ENCODE measurements around the gene GOLGA6L7. TPM values are rescaled to one million over a fixed set of nuclear protein-coding genes. Genes with fewer than 3 reads are reported as not detected.
"Not testable (repeated sequence)": the region's sequence is repeated elsewhere in the genome, so short reads cannot be mapped to it uniquely, and the experiment has no call there.

The GOLGA6L7 gene
- total RNA-seq, 1 donor from 2014 or later: not detected

DNA sequence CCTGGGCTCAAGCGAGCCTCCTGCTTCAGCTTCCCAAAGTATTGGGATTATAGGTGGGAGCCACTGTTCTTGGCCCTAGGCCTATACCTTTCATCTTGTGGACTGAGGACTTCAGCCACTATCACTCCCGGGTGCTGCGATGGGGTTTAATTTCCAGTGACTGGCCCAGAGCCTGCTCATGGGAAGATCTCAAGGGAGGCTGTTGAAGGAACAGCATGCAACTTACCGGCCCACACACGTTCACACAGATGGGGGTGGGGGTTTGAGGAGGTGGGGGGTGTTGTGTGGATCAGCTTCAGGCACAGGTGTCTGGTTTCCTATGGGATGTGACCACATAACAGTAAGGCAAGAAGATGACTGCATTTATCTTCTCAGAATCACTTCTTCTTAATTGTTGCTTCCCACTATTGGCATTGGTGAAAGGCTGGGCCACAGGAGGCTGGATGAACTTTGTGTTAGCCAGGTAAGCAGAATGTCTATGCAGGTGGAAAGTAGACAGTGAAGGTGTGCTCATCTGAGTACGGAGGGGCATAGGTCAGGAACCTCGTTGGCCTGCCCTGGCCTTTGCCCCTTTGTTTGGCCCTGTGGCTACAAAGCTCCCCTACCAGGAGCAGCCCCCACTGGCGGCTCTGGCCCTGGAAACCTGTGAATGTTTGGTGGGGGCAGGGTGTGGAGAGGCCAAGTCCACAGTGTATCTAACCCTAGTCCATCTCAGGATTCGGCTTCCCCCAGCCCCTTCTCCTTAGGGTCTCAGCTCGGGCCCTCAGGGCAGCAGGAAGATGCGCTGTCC is 35.9 kb upstream of the GOLGA6L7 start:
- DNase-seq (ENCODE audit: low read depth in 2 of 2): no peak

DNA sequence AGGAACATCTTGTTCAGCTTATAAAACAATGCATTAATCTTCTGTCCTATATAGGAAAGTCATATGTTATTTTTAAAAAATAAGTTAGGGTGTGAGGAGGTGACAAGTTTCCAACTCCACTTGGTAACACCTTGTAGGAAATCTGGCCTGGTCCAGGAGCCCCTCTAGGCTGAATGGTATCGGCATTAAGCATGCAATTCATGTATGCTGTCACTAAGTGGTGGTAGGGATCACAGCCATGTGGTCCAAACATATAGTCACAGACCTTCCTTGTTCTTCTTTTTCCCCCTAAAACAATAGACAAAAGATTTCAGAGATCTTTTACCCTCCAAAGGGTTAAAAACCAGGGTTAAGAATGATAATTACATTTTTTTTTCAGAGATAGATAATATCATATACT is 33.2 kb upstream of the GOLGA6L7 start:
- DNase-seq (ENCODE audit: low read depth in 2 of 2): no peak

DNA sequence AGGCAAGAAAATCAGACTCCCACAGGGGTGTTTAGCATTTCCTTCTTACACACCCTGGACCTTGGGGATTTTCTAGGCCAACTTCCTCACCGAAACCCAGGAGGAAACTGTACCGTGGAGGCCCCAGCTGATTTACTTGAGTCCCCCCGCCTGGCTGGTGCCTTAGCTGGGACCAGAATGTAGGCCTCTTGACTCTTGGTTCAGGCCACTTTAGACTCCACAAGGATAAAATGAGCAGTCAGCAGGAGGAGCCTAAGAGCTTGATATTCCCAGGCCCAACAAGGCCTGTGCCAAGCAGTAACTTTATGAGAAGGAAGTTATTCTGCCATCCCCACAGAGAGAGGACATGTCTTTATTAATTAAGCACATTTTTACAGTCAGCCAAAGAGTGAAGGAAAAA is 32.7 kb upstream of the GOLGA6L7 start:
- no peak for DNase-seq (ENCODE audit: low read depth in 2 of 2)

DNA sequence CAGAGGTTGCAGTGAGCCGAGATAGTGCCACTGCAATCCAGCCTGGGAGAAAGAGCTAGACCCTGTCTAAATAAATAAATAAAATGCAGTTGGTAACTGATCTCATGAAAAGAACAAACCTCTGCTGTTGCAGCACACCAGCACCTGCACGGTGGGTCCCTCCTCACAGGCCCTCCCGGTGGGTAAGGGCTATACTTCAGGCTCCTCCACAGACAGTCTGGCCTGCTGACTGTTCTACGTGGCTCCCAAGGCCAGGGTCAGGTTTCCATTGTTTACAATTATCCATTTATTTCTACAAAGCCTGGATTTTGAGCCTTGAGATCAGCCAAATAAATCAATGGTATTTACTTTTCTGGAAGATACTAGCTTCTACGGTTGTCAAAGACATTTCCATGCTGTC is 32.2 kb upstream of the GOLGA6L7 start:
- DNase-seq (ENCODE audit: low read depth in 2 of 2): no peak

DNA sequence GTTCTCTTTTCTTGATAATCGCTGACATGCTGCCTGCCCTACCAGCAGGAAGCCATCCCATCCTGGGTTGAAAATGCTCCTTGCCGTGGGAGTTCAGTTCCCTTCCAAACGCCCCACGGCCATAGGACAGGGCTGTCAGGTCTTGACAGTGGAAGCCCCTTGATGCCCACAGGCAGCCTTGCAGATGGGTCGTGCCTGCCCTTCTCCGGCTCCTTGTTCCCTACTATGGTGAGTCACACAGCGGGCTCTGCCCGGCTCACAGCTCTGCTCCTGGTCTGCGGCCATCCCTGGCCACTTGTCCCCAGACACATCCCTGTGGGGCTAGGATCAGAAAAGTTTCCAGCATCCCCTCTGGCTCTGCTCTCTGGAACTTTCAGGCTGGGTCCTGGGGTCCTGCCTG is 31.1 kb upstream of the GOLGA6L7 start:
- no peak for DNase-seq (ENCODE audit: low read depth in 2 of 2)

DNA sequence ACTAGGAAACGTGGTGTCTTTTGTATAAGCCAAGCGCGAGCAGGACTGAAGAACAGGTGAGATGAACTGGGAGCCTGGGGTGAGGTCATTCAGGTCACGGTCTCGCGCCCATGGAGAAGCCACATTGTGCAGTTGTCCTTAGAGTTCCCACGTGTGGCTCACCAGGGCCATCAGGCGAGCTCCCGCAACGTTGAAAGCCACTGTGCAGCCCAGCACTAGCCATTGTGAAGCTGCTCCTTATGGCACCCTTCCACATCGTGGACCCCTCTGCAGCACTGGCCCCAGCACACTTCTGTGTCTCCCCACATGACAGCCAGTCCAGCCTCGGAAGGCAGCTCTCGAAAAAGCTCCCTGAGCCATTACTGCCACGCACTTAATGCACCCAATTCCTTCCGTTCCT is 29.8 kb upstream of the GOLGA6L7 start:
- no peak for DNase-seq (ENCODE audit: low read depth in 2 of 2)

DNA sequence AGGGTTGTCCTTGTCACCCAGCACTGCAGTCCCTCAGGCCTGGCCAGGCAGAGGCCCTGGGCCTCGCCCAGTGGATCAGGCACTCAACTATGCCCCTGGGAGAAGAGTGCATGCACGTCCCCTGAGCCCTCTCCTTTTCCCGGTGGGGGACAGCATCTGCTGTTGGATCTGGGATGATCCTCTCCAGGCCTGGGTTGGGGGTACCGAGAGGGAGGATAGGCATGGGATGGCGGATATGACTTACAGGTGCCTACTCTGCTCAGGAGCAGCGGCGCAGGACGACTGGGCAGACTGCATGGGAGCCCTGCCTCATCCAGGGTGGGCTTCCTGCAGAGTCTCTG is 28.4 kb upstream of the GOLGA6L7 start:
- no peak for DNase-seq (ENCODE audit: low read depth in 2 of 2)

DNA sequence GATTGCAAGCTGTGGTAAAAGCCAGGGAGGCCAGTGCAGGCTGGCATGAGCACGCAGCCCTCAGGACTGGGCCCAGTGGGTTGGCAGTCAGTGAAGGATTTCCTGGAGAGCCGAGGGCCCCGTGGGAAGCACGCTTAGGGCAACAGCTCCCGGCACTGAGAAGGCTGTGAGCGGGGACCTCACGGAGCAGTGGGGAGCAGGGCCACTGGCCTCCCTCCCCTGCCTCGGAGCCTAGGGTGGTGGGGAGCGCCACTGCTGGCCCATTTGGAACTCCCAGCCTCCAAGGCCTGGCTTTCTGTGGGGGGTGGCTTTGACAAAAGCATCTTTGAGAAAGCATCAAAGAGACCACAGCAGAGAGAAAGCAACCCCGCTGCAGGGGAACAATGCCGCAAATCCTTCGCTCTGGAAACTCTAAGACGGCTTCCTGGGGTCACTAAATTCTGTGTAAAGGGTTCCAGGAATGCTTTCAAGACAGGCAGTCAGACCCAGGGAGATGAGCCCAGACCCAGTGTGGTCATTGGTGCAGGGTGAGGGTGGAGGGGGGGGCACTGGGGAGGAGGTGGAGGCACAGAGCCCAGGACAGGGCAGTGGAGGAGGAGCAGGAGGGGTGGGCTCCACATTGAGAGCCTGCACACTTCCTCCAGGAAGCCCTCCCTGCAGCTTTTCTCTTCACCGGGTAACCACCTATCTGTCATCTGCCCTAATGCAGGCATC is 27.8 kb upstream of the GOLGA6L7 start:
- no peak for DNase-seq (ENCODE audit: low read depth in 2 of 2)

DNA sequence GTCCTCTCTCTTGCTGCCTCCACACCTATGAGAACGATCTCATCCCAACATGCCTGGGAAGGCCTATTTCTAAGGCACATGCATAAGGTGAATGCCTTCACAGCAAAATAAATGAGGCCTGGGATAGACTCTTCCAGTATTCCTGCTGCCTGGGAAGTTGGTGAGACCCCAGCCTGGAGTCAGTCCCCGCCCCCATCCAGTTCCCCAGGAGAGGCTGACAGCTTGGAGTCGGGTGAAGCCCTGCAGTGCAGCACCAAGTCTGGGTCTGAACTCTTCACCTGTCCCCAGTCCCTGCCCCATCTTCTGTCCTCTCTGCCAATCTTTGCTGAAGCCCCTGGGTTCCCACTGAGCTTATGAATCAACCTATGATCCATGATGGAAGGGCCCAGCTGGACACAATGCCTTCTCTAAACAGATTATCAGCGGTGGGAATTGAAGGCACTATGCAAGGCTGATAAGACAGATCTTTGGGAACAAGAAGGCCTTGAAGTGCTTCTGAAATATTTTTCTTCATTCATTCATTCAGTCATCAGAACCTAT is 27.1 kb upstream of the GOLGA6L7 start:
- no peak for DNase-seq (ENCODE audit: low read depth in 2 of 2)

DNA sequence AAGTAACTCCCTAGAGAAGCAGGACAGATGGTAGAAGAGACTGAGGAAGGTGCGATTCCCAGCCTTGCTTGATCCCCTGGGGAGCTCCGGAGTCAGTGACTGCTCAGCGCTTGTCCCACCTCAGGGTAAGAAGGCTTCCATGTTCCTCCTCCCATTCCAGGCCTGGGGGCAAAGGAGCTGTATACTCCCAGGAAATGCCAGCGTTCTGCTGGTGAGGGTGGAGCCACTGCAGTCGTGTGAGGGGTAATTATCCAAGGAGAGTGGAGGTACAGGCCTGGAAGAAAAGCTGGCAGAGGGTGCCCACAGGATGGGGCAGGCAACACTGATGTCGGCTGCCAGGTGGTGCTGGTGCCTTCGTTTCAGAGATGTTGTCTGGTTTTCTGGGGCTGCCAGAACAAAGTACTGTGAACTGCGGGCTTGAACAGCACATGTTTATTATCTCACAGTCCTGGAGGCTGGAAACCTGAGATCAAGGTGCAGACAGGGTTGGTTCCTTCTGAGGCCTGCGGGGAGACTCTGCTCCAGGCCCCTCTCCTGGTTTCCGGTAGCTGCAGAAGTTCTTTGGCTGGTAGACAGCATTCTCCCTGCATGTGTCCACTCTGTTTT is 25.2 kb upstream of the GOLGA6L7 start:
- no peak for DNase-seq (ENCODE audit: low read depth in 2 of 2)

DNA sequence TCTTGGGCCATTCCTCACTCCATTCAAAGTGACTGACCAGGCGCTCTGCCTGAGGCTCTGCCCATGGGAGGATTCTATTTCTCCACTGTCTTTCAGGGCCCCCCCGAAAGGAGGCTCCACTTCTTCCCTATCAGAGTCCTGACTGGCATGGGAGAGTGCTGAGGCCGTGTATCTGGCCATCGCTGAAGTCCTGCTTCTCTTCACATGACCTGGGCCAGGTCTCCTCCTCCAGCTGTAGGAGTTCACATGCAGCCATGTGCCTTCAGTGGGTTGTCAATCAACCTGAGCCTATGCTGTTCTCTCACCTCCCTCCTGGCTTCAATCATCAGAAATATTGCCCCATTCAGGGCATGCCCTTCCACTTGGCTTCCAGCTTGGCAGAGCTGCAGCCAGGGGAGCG is 24.6 kb upstream of the GOLGA6L7 start:
- DNase-seq (ENCODE audit: low read depth in 2 of 2): no peak

DNA sequence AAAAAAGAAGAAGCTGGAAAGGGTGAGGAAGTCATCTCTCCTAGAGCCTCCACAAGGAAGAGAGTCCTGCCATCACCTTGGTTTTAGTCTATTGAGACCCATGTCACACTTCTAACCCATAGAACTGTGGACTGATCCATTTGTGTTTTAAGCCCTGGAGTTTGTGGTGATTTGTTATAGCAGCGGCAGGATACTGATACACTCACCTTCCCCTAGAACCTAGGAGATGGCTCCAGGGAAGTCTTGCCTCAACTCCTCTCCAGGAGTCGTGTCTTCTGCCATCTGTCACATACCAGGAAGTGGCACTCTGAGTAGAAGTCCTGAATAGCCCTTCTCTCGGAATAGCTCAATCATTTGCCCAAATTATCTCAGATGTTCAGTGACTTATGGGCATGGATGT is 22.7 kb upstream of the GOLGA6L7 start:
- no peak for DNase-seq (ENCODE audit: low read depth in 2 of 2)

DNA sequence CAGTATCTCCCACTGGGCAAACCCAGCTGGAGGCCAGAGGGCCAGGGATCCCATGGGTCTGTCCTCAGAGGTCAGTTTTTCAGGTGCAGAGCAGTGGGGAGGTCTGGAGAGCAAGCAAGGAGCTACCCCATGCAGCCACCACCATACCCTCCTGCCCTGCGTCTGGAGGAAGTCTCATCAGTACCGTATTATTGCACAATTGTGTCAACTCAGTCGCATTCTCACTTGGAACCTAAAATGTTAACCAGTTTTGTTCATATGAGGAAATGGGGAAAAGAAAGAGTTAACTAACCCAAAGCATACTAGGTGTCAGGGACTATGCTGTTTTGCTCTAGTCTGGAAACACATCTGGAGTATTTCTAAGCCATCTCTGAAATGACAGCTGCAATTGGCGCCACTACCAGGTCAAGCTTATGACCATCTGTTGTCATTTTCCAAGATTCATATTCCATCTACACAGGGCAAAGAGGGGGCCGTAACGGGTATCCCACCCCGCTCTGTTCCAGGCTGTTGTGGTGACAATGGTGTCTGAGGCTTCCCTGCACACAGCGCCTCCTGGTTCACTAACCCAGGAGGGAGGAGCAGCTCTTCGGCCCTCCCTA is 20.4 kb upstream of the GOLGA6L7 start:
- no peak for DNase-seq (ENCODE audit: low read depth in 2 of 2)

DNA sequence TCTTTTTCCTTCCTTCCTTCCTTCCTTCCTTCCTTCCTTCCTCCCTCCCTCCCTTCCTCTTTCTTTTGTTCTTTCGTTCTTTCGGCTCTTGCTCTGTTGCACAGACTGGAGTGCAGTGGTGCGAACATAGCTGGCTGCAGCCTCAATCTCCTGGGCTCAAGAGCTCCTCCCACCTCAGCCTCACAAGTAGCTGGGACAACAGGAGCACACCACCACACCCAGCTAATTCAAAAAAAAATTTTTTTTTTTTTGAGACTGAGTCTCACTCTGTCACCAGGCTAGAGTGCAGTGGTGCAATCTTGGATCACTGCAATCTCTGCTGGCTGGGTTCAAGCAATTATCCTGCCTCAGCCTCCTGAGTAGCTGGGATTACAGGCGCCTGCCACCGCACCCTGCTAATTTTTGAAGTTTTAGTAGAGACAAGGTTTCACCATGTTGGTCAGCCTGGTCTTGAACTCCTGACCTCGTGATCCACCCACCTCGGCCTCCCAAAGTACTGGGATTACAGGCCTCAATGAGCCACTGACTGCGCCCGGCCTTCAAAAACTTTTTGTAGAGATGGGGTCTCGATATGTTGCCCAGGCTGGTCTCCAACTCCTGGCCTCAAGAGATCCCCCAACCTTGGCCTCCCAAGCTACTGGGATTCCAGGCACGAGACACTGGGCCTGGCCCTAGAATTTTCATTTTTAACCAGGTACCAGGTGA is 13.3 kb upstream of the GOLGA6L7 start:
- not testable (repeated sequence) for DNase-seq (ENCODE audit: low read depth in 2 of 2)

DNA sequence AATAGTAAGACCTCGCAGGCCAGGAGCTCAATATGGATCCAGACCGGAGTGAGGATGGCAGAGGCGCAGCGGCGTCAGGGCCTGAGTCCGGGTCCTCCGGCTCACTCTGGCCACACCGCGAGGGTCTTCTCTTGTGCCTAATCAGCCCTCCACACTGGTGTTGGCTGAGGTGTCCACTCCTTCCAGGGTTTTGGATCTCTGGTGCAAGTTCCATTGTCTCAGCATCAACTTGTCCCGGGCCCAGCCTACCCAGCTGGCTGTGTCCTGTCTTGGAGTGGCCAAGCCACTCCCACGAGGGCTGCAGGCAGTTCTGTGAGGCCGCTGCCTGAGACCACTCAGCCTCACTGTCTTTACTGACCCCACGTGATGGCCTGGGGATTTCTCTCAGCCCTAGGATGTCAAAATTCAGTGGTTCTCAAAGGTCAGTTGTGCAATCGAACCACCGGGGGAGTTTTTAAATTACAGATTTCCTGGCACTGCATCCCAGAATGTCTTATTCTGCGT is 12.6 kb upstream of the GOLGA6L7 start:
- no peak for DNase-seq (ENCODE audit: low read depth in 2 of 2)

DNA sequence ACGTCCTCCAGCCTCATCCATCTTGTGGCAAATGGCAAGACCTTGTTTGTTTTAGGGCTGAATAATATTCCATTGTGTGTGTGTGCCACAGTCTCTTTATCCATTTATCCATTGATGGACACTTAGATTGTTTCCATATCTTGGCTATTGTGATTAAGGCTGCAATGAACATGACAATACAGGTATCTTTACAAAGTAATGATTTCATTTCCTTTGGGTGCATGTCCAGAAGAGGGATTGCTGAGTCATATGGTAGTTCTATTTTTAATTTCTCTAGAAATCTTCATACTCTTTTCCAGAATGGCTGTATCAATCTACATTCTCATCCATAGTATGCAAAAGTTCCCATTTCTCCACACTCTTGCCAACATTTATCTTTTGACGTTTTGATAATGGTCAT is 6.1 kb upstream of the GOLGA6L7 start:
- DNase-seq (ENCODE audit: low read depth in 2 of 2): not testable (repeated sequence)

DNA sequence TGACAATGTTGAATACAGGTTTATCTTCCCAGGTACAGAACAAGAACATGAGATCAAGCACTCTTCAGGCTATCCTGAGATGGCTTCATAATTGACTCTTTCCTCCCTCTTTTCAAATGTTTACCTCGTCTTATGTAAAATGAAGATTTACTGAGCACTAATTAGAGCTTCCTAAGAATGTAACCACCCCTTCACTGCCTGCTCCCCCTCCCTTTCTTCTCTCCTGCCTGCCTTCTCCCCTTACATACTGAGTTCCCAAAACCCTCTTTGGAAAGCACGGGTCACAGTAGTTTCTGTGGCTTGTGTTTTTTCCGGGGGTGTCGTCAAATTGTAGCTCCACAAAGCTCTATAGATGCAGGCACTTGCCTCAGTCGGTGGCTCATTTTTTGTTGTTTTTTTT is 5.2 kb upstream of the GOLGA6L7 start:
- not testable (repeated sequence) for DNase-seq (ENCODE audit: low read depth in 2 of 2)

DNA sequence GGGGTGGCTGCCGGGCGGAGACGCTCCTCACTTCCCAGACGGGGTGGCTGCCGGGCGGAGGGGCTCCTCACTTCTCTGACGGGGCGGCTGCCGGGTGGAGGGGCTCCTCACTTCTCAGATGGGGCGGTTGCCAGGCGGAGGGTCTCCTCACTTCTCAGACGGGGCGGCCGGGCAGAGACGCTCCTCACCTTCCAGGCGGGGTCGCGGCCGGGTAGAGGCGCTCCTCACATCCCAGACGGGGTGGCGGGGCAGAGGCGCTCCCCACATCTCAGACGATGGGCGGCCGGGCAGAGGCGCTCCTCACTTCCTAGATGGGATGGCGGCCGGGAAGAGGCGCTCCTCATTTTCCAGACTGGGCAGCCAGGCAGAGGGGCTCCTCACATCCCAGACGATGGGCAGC is 1.3 kb upstream of the GOLGA6L7 start:
- DNase-seq (ENCODE audit: low read depth in 2 of 2): not testable (repeated sequence)

DNA sequence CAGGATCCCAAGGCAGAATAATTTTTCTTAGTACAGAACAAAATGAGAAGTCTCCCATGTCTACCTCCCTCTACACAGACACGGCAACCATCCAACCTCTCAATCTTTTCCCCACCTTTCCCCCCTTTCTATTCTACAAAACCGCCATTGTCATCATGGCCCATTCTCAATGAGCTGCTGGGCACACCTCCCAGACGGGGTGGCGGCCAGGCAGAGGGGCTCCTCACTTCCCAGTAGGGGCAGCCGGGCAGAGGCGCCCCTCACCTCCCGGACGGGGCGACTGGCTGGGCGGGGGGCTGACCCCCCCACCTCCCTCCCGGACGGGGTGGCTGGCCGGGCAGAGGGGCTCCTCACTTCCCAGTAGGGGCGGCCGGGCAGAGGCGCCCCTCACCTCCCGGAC is 827 bp upstream of the GOLGA6L7 start:
- not testable (repeated sequence) for DNase-seq (ENCODE audit: low read depth in 2 of 2)

DNA sequence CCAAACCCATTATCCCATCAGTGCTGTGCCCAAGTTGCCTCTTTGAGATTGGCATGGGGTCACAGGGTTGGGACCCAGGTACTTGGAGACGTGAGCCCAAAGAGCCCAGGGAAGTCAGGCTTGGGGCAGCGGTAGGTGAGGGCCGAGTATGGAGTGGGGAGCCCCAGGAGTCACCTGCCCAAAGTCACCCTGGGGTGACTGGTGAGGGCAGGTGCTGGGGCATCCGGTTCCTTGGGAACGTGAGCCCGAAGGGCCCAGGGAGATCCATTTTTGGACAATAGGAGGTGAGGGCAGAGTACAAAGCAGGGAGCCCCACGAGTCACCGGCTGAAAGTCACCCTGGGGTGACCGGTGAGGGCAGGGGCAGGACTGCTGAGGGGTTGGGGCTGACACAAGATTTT is 485 bp downstream of the GOLGA6L7 start:
- DNase-seq (ENCODE audit: low read depth in 2 of 2): not testable (repeated sequence)

DNA sequence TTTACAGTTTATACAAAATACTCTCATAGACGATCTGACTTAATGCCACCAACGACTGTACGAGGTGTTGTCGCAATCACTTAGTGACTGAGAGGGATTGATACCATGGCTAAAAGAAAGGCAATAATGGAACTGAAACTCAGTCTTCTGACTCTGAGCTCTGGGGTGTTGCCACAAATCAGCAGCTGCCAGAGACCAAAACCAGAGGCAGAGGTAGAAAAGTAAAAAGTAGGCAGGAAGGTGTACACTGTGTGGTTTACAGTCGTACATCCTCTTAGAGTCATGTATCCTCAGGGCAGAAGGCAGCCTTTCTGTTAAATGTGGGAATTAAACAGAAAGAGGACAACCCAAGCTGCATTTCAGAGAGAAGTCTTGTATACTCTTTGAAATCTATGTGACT is 1.2 kb downstream of the GOLGA6L7 start:
- DNase-seq (ENCODE audit: low read depth in 2 of 2): not testable (repeated sequence)

All from dermis microvascular lymphatic vessel endothelial cell (primary cell).